ENCODE results near the gene ADGRL1. TPM values are rescaled to one million over a fixed set of nuclear protein-coding genes. Genes with fewer than 3 reads are reported as not detected.
"Not testable (repeated sequence)": the region's sequence is repeated elsewhere in the genome, so short reads cannot be mapped to it uniquely, and the experiment has no call there.

ADGRL1 gene
- polyA plus RNA-seq, 4 donors = 31.4 to 62.2 (median 48.9) TPM

DNA sequence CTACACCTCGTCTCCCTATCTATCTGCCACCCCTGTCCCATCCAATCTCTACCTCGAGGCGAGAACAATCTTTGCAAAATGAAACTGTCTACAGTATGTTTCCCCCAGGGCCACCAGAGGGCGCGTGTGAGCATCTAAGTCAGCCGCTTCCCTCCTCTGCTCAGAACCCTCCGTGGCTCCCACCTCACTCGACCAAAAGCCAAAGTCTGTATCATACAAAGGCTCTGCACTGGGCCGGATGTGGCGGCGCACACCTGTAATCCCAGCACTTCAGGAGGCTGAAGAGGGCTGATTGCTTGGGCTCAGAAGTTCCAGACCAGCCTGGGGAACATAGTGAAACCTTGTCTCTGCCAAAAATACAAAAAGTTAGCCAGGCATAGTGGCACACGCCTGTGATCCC is 9.9 kb downstream of the ADGRL1 start:
- not testable (repeated sequence) for DNase-seq (ENCODE audit: low read depth in 4 of 4, low spot score in 2 of 4)

DNA sequence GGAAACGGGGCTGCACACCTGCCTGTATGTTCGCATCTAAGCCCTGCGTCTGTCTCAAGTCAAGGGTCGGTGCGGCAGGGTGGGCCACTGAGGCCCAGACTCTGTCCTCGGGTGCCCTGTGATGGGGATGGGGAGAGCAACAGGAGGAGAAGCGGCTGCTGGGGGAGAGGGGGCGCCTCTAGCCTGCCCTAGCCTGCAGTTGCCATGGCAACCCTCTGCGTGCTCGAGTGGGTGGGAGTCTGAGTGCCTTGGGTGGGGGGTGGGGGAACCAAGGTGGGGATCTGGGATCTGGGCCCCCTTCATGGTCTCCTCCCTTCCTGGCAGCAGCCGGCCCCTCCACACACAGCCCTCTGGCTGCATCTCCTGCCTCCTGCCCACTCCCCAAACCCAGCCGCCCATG is 10.8 kb downstream of the ADGRL1 start:
- DNase-seq (ENCODE audit: low read depth in 4 of 4, low spot score in 2 of 4) = not testable (repeated sequence)

DNA sequence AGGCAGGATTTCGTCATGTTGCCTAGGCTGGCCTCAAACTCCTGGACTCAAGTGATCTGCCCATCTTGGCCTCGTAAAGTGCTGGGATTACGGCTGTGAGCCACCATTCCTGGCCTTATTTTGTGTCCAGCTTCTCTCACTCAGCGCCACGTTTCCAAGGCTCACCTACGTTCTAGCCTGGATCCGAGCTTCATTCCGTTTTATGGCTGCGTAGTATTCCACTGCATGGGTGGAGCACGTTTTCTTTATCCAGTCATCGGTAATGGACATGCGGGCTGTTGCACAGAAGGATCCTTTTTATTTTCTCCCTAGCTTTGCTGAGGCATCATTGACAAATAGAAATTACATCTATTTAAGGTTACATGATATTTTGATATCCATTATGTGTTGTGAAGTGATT is 16.6 kb downstream of the ADGRL1 start:
- DNase-seq (ENCODE audit: low read depth in 4 of 4, low spot score in 2 of 4) = no peak

DNA sequence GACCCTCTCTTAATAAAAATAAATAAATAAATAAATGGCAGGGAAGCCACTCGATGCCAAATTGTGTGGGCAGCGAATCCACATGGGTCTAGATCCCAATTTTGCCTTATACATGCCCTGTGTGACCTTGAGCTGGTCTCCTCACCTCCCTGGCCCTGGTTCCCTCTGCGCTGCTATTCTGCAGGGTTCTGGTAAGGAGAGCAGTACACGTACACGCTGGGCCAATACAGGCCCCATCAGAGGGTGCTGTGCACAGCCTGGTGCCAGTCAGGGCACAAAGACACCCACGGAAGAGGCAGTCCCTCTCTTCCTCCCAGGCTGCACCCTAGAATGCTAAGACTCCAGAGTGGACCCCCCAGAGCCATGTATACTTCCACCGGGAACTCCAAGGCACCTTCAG is 17.9 kb downstream of the ADGRL1 start:
- DNase-seq (ENCODE audit: low read depth in 4 of 4, low spot score in 2 of 4) = not testable (repeated sequence)

DNA sequence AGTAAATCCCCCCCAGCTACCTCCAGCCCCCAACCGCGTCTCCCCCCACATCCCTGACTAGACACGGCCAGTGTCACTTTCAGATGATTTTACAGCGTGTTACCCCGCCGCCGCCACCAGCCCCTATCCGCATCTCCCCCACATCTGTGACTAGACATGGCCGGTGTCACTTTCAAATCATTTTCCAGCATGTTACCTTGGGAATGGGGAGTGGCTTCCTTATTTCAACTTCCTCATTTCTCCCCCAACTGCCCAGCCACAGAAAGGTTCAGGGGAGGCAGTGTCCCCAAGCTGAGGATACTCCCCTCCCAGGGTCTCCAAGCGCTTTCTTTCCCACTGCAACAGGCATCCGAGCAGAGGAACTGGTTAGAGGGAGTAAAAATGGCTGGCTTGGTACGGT is 18.4 kb downstream of the ADGRL1 start:
- DNase-seq (ENCODE audit: low read depth in 4 of 4, low spot score in 2 of 4) = no peak

DNA sequence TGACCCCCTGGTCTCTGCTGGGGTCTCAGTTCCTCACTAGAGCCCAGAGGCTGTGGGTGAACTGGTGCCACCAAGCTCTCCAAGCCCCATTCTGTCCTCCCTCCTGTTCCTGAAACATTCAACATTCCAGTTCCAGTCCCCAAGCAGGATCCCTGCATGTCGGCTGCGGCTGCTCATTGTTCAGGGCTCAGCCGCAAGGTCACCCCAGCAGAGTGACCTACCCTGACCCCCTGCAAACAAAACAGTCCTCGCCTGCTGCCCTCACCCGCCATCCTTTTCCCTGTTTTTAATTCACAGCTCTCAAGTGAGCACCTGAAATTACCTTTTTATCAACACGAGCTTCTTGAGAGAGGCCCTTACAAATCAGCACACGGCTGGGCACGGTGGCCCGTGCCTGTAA is 19.3 kb downstream of the ADGRL1 start:
- DNase-seq (ENCODE audit: low read depth in 4 of 4, low spot score in 2 of 4) = not testable (repeated sequence)

DNA sequence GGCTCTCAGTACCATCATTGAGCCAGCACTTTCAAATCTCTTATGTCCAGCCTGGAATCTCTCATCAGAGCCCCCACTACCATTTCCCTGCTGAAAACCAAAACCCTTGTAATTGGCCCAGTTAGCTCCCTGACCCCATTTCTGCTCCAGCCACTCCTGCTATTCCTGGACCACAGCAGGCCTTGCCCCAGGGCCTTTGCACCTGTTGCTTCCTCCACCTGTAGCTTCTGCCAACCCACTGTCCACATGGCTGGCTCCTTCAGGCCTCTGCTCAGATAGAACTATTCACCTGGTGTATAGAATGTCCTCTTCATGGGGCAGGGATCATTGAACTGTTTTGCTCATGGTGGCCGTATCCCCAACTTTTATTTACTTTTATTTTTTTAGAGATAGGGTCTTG is 20.3 kb downstream of the ADGRL1 start:
- not testable (repeated sequence) for DNase-seq (ENCODE audit: low read depth in 4 of 4, low spot score in 2 of 4)

DNA sequence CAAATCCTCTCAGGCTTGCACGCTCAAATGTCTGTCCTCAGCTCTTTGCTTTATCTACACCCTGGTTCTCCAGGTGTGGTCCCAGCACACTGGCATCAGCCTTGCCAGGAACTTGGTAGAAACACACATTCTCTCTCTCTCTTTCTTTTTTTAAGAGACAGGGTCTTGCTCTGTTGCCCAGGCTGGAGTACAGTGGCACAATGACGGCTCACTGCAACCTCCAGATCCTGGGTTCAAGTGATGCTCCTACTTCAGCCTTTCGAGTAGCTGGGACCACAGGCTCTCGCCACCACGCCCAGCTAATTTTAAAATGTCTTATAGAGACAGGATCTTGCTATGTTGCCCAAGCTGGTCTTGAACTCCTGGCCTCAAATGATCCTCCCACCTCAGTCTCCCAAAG is 20.8 kb downstream of the ADGRL1 start:
- no peak for DNase-seq (ENCODE audit: low read depth in 4 of 4, low spot score in 2 of 4)

DNA sequence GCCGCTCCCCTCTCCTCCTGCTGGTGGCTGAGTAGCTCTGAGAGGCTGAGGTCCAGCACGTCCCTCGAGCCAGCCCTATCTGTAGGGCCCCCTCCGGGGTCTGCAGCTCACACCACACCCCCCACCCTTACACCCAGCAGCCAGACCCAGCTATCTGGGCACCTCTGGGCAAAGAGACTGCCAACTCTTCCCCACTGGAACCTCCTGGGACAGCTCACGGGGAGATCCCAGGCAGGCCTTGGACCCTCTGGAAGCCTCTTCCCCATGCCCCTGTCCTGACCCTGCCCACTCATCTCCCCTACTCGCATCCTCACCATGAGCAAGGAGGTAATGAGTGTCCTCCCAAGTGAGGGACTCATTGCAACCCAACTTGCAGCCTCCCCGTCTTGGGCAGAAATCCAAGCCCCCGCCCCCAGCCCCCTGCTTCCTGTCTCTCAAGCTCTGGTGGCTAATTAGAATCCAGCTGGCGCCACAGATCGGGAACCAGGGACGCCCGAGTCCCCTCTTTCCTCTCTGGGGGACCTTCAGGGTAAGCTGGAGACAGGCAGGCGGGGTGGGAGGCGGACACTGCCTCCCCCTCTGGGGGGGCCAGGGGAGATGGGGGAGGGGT is 22.1 kb downstream of the ADGRL1 start:
- DNase-seq (ENCODE audit: low read depth in 4 of 4, low spot score in 2 of 4) = no peak

DNA sequence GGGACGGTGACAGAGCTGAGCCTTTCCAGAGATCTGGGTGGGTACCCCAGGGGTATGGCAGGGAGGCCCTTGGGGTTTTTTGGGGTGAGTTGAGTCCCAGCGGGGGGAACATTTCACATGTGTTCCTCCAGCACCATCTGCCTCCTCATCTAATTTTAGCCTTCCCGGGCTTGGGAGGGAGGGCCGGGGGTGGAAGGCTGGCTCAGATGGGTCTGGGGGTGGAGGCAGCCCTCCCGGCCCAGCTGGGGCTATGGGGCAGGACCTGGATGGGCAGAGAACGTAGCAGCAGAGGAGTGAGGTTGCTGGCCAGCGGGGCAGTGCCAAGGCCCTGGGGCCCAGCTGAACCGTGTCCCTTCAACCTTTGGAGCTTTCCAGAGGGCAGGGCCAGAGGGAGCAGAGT is 23.5 kb downstream of the ADGRL1 start:
- DNase-seq (ENCODE audit: low read depth in 4 of 4, low spot score in 2 of 4) = no peak

DNA sequence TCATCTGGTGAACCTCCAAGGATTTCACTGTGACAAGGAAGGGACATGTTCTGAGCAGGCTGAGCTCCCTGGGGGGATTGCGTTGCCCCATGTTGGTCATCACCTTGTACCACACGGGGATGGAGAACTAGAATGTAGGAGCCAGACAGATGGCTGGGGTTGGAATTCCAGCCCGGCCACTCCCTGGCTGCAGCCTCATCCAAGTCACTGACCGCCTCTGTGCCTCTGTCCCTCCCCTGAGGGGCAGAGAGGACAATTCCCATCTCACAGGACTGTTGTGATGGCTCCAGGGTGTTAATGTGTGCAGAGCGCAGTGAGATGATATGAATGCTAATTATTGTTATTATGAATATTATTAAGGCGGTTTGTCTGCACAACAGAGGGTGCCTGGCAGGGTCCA is 24.1 kb downstream of the ADGRL1 start:
- no peak for DNase-seq (ENCODE audit: low read depth in 4 of 4, low spot score in 2 of 4)

DNA sequence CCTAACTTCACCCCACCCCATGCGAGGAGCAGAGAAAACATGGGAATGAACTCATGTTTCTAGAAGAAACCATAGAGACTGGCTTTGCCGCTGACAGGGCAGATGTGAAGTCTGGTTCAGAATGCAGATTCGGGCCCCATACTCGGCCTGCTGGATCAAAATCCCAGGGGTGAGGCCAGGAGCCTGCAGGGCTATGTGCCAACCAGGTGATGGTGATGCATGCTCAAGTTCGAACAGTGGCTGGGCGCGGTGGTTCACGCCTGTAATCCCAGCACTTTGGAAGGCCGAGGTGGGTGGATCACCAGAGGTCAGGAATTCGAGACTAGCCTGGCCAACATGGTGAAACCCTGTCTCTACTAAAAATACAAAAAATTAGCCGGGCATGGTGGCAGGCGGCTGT is 24.8 kb downstream of the ADGRL1 start:
- not testable (repeated sequence) for DNase-seq (ENCODE audit: low read depth in 4 of 4, low spot score in 2 of 4)

DNA sequence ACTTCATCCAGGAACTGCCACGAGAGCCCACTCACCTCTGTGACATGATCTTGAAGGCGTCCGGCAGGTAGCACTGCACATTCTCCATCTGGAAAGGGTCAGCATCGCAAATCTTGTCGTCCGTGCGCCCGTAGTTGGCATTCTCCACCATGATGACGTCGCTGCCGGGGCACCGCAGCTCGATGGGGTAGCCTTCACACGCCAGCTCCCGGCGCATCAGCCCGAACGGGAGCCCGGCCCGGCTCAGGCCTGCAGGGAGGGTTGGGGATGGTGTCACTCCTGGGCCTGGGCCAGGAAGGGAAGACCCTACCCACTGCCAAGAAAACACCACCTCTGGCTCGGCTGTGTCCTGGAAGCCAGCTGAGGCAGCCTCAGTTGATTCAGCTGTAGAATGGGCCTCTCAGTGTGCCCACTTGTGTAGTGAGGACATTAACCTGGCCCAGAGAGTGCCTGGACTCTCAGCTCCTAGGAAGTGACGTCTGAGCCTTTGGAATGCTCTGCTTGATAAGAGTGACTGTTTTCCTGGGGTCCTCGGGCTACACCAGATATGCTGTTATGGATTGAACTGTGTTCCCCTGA is 28.4 kb downstream of the ADGRL1 start:
- DNase-seq (ENCODE audit: low read depth in 4 of 4, low spot score in 2 of 4) = no peak

DNA sequence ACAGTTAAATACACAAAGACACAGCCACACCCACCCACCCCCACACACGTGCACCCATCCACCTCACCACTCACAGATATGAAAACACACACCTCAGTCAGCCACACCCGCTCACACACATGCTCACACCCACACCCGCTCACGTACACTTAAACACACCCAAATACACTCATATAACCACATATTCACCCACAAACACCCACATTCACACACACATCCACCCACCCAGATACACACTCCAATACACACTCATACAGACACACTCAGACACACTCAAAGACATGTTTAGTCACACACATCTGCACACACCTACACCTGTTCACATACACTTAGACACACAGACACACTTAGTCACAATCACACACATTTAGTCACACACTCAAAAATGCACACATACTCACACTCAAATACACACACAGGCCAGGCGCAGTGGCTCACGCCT is 30.6 kb downstream of the ADGRL1 start:
- DNase-seq (ENCODE audit: low read depth in 4 of 4, low spot score in 2 of 4) = no peak

DNA sequence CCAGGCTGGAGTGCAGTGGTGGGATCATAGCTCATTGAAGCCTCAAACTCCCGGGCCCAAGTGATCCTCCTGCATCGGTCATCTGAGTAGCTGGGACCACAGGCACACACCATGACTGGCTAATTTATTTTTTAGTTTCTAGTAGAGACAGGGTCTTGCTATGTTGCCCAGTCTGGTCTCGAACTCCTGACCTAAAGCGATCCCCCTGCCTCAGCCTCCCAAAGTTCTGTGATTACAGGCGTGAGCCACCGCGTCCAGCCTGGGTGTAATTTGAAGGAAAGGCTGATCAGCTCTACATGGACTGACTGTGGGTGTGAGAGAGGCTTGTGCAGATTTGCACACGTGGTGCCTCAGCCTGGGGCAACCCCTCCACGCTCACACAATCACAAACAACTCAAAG is 31.1 kb downstream of the ADGRL1 start:
- DNase-seq (ENCODE audit: low read depth in 4 of 4, low spot score in 2 of 4) = no peak

DNA sequence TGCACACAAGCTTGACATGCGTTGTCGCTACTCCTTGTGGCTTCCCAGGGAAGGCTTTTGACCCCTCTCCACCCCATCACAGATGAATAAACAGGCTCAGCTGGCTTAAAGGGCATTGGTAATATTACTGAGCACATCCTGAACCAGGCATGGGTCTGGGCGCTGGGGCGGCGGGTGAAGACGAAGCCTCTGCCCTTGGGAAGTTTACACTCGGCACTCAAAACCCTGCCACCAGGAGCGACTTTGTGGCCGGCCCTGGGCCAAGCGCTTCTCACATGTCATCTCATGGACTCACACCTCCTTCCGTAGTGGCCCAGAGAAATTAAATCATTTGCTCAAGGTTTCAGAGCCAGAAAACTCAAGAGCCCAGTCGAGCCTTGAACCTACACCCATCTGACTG is 37.0 kb downstream of the ADGRL1 start:
- DNase-seq (ENCODE audit: low read depth in 4 of 4, low spot score in 2 of 4) = no peak

DNA sequence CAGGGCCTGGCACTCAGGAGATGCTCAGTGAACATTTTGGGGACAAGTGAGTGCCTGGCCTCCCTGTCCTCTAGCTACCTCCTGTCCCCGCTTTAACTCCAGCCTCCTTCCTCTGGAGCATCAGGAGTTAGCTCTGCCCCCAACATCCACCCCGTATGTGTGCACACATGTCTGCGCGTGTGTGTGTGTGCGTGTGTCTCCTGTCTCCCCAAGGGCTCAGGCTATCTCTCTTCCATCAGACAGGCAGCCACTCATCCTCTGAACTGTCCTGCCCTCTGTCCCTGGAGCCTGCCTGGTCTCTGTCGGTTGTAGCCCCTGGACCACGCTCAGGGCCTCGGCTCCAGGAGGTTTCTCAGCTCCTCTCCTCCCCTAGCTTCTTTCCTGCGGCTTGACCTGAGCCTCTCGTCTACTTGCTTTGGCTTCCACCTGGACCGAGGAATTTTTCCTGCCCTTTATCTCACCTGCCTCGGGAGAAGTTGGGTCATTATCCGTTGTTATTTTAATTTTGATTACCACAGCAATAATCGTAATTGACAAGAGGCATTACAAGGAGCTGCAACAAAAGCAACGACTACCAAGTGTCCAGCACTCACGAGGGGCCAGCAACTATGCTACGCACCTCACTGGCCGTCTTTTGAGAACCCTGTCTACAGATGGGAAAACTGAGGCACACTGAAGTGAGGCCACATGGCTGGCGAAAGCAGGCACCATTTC is 37.6 kb downstream of the ADGRL1 start:
- DNase-seq (ENCODE audit: low read depth in 4 of 4, low spot score in 2 of 4) = no peak

DNA sequence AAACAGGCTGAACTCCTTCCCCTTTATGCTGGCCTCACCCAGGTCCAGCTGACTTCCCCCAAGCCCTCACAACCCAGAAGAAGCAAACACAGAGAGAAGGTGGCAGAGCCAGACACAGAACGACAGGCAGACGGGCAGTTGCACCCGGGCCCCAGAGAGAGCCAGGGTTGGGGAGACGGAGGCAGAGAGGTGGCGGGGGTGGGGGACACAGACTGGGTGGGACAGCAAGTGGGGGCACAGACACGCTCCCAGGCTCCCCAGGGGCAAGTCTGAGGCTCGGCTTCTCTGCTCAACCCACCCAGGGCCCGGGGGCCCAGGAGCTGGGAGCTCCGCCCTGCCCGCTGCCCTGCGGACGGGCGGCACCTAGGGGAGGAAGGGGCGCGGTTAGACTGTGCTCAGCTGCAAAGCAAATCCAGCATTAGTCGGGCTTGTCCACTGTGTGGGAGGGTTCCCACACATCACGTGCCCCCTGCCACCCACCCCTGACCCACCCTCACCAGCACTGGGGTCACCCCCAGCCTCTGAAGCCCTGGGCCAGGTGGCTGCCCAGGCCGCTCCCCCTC is 38.3 kb downstream of the ADGRL1 start:
- DNase-seq (ENCODE audit: low read depth in 4 of 4, low spot score in 2 of 4) = no peak

DNA sequence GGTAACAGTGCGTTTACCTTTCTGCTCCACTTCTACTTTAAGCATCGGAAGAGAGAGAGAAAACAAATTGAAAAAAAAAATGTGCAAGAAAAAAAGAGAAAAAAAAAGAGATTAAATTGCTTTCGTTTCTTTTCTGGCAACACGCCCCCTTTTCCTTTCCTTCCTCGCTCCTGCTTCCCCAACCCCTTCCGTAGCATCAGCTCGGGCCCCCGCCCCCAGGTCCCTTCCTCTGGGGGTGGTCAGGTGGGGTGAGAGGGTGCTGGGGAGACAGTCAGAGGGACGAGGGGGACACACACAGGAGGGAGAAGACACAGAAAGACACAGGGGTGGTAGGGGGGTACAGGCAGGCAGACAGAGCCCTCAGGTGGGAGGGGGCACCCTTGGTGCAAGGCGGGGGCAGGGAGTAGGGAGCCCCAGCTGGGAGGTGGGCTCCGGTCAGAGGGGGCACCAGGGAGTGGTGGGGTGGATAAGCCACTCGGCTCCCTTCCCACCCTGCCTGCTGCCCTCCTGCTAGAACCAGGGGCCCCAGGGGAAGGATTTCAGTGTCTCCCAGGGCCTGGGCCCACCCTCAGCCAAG is 38.9 kb downstream of the ADGRL1 start:
- DNase-seq (ENCODE audit: low read depth in 4 of 4, low spot score in 2 of 4) = no peak

DNA sequence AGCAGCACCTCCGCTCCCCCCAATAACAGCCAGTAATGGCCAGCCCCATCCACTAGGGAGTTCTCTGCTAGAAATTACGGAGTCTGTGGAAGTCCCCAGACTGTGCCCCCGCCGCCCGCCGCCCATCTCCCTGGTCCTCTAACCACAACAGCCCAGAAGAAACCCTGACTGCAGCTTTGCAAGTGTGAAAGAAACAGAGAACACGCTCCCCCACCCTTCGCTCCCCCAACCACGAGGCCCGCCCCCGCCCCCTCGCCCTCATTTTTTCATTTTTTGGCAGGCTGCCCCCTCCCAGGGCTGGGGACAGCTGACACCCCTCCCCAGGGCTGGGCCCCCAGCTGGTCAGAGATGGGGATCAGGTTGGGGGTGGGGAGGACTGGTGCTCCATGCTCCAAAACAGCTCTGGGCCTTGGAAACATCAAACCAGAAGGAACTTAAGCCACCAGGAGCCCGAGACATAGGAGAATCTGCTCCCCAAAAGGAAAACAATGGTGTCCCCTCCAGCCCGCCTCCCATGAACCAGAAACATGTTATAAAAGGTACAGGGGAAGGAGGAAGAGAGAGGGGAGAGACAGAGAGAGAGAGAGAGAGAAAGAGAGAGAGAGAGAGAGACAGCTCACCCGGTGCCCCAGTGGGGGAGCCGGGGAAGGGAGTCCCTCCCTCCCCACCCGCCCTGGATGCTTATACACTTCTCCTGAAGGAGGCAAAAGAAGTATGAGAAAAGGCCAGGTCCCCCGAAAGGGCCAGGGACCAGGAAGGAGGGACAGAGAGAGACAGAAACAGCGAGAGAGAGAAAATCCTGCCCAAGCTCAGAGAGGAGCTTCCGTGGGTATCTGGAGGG is 39.8 kb downstream of the ADGRL1 start:
- DNase-seq (ENCODE audit: low read depth in 4 of 4, low spot score in 2 of 4) = no peak
